ENCODE results near the gene TRIM54. TPM values are rescaled to one million over a fixed set of nuclear protein-coding genes. Genes with fewer than 3 reads are reported as not detected.

TRIM54 gene
- total RNA-seq, 2 experiments from 2014 or later: not detected

- ATAC-seq (ENCODE audit: poor library complexity): no peak
- peaks cover 31% of the 10 kb centered on the region for H3K27me3 Mint-ChIP-seq
- Histone ChIP-seq H3K27ac (ENCODE audit: low read depth in 1 of 2, low read length in 2 of 2) (no peak overlapping the region), H3K4me3 (ENCODE audit: low read length) (peak overlapping the region; percentile 36), H3K27me3 (ENCODE audit: control insufficient read depth in 1 of 2, insufficient read depth in 2 of 2, low read length in 2 of 2) (peaks cover 24 to 27% of the 10 kb centered on the region in 2 experiments), H3K36me3 (ENCODE audit: insufficient read depth, low read length) (peaks cover 6% of the 10 kb centered on the region), H3K9me3 (ENCODE audit: control insufficient read depth in 1 of 2, insufficient read depth in 1 of 2, low read length in 2 of 2) (peaks cover 0 to 10% of the 10 kb centered on the region in 2 experiments), H3K4me1 (ENCODE audit: insufficient read depth, low read length) (peaks cover 20% of the 10 kb centered on the region)
- ChIA-PET CTCF (no interaction called here), POLR2A (no interaction called here)
- H3K9me3 Mint-ChIP-seq: no peaks in the 10 kb centered on the region
- H3K4me3 Mint-ChIP-seq: peak overlapping the region; percentile 20
- no peak overlapping the region for H3K27ac Mint-ChIP-seq
- H3K36me3 Mint-ChIP-seq (ENCODE audit: low read depth): peaks cover 8% of the 10 kb centered on the region
- no peak for TF ChIP-seq CTCF (IDR thresholded peaks at IDR 0.05)
- DNase-seq: peak in 1 of 14 experiments; percentile 23
- intact Hi-C loops (cut with DNase I, micrococcal nuclease): no loop called here
- H3K4me1 Mint-ChIP-seq (ENCODE audit: low read depth): peaks cover 10% of the 10 kb centered on the region
These were observed 23.9 kb downstream of the TRIM54 start for GRCh38 chr2:27306136-27306535.

GRCh38 chr2:27306573-27307286 lies 24.5 kb downstream of the TRIM54 start:
- CTCF ChIA-PET: interaction anchor here (0.5 kb wide), 1 partner anchor 39 kb away, joined by 3 read pairs; no protein-coding TSS in a partner anchor

GRCh38 chr2:27307287-27307544 lies 25.0 kb downstream of the TRIM54 start:
- intact Hi-C loops (cut with DNase I, micrococcal nuclease): no loop called here
- Mint-ChIP-seq H3K27me3 (peaks cover 31% of the 10 kb centered on the region), H3K4me1 (ENCODE audit: low read depth) (peaks cover 10% of the 10 kb centered on the region), H3K9me3 (no peaks in the 10 kb centered on the region), H3K4me3 (no peak overlapping the region), H3K36me3 (ENCODE audit: low read depth) (peaks cover 14% of the 10 kb centered on the region), H3K27ac (no peak overlapping the region)
- no peak for TF ChIP-seq CTCF (IDR thresholded peaks at IDR 0.05)
- Histone ChIP-seq H3K4me3 (ENCODE audit: low read length) (peak overlapping the region; percentile 36), H3K27me3 (ENCODE audit: control insufficient read depth in 1 of 2, insufficient read depth in 2 of 2, low read length in 2 of 2) (peaks cover 24 to 27% of the 10 kb centered on the region in 2 experiments), H3K36me3 (ENCODE audit: insufficient read depth, low read length) (peaks cover 9% of the 10 kb centered on the region), H3K27ac (ENCODE audit: low read depth in 1 of 2, low read length in 2 of 2) (no peak overlapping the region), H3K4me1 (ENCODE audit: insufficient read depth, low read length) (peaks cover 20% of the 10 kb centered on the region), H3K9me3 (ENCODE audit: control insufficient read depth in 1 of 2, insufficient read depth in 1 of 2, low read length in 2 of 2) (peaks cover 0 to 10% of the 10 kb centered on the region in 2 experiments)
- CTCF ChIA-PET: interaction anchor here (0.5 kb wide), 1 partner anchor 38 kb away, joined by 3 read pairs; no protein-coding TSS in a partner anchor
- POLR2A ChIA-PET: no interaction called here
- DNase-seq (no peak), ATAC-seq (ENCODE audit: poor library complexity) (no peak)

More at GRCh38 chr2:27306573-27307286, 24.5 kb downstream of the TRIM54 start:
- peaks cover 24 to 27% of the 10 kb centered on the region in 2 experiments for H3K27me3 ChIP-seq (ENCODE audit: control insufficient read depth in 1 of 2, insufficient read depth in 2 of 2, low read length in 2 of 2)
- H3K36me3 ChIP-seq (ENCODE audit: insufficient read depth, low read length): peaks cover 6% of the 10 kb centered on the region
- peak; percentile 51 for ATAC-seq (ENCODE audit: poor library complexity)
- no peak overlapping the region for H3K27ac ChIP-seq (ENCODE audit: low read depth in 1 of 2, low read length in 2 of 2)
- peaks cover 0 to 10% of the 10 kb centered on the region in 2 experiments for H3K9me3 ChIP-seq (ENCODE audit: control insufficient read depth in 1 of 2, insufficient read depth in 1 of 2, low read length in 2 of 2)
- Mint-ChIP-seq H3K27ac (no peak overlapping the region), H3K4me3 (peak overlapping the region; percentile 45), H3K36me3 (ENCODE audit: low read depth) (peaks cover 13% of the 10 kb centered on the region), H3K9me3 (no peaks in the 10 kb centered on the region), H3K4me1 (ENCODE audit: low read depth) (peaks cover 10% of the 10 kb centered on the region), H3K27me3 (peaks cover 31% of the 10 kb centered on the region)
- H3K4me1 ChIP-seq (ENCODE audit: insufficient read depth, low read length): peaks cover 20% of the 10 kb centered on the region
- peak overlapping the region; percentile 36 for H3K4me3 ChIP-seq (ENCODE audit: low read length)
- DNase-seq: peak in 7 of 14 experiments; percentile 9 to 49 (median 16)
- intact Hi-C loops (cut with DNase I, micrococcal nuclease): no loop called here
- TF ChIP-seq CTCF (IDR thresholded peaks at IDR 0.05): no peak
- POLR2A ChIA-PET: no interaction called here
